WI38 (cell line): ENCODE data around the gene OR4A47.
"Not testable (repeated sequence)": the region's sequence is repeated elsewhere in the genome, so short reads cannot be mapped to it uniquely, and the experiment has no call there.

Source experiments
- H3K4me3 ChIP-seq: 2 replicates; pipeline ENCODE4 v1.5.1; 2011; ENCODE audit warnings: low read depth, mild to moderate bottlenecking, control low read depth, low read length
- TF ChIP-seq, protein P1 (sequence below): IDR thresholded peaks from 2 replicates; pipeline ENCODE4 v1.5.1; 2012; ENCODE audit warnings: low read depth, mild to moderate bottlenecking, control low read depth, low read length

Gene OR4A47, protein sequence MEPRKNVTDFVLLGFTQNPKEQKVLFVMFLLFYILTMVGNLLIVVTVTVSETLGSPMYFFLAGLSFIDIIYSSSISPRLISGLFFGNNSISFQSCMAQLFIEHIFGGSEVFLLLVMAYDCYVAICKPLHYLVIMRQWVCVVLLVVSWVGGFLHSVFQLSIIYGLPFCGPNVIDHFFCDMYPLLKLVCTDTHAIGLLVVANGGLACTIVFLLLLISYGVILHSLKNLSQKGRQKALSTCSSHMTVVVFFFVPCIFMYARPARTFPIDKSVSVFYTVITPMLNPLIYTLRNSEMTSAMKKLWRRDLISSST

DNA sequence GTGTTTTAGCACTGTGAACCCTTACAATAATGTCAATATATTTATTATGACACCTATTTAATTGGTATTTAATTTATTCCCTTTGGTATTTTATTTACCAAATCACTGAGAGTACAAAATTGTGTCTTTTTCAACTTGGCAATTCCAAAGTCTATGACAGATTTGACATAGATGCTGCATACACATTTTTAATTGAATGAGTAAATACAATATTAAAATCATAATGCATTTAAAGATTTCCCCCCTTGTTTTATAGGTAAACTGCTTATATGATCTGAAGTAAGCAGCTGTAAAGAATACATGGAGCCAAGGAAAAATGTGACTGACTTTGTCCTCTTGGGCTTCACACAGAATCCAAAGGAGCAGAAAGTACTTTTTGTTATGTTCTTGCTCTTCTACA lies at the start of gene OR4A47:
TSS of gene OR4A47 (plus strand) at position 301 of the 400 bp plus-strand sequence. CDS start at position 301, 0 bp downstream.
- not testable (repeated sequence) for H3K4me3 ChIP-seq

GRCh38 chr11:48455909-48456308 lies 32.7 kb upstream of the OR4A47 start:
- not testable (repeated sequence) for H3K4me3 ChIP-seq

DNA sequence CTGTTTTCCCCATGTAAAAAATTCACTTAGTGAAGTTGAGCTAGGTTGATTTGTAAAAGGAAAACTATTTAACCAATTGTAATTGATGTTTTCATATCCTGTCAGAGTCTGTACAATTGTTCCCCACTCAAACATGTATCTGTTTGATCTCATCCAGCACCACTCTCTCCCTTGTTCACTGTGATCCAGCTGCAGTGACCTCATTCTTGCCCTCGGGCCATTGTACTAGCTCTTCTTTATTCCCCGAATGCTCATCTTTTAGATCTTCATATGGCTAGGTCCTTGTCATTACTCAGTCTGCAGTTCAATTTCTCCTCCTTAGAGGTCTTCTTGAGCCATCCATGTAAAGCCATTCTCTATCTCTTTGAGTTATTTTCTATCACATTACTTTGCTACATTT lies 14.6 kb upstream of the OR4A47 start:
- not testable (repeated sequence) for H3K4me3 ChIP-seq

DNA sequence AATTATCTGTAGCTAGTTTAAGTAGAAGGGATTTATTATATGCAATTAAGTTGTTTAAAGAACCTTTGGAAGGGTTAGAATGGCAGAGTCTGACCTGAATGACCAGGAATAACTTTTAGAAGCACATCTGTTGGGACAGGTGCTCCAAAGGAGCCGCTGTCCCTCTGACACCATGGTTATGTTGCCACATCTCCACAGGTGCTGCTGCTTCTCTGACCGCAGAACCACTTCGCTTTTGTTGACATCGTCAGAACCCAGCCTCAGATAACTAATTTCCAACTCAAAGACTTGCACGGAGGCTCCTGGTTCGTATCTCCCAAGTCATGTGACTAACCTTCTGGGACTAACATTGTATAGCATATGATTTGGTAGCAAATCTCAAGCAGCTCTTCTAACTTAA lies 13.9 kb upstream of the OR4A47 start:
- H3K4me3 ChIP-seq = not testable (repeated sequence)

DNA sequence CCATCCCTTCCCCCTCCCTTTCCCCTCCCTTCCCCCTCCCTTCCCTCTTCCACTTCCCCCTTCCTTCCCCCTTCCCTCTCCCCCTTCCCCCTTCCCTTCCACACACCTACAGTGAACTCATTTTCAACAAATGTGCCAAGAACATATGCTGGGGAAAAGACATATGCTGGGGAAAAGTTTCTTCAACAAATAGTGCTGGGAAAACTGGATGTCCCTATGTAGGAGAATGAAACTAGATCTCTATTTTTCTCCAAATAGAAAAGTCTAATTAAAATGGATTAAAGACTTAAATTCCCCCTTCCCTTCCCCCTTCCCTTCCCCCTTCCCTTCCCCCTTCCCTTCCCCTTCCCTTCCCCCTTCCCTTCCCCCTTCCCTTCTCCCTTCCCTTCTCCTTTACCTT lies 17.6 kb downstream of the OR4A47 start:
- H3K4me3 ChIP-seq = not testable (repeated sequence)

DNA sequence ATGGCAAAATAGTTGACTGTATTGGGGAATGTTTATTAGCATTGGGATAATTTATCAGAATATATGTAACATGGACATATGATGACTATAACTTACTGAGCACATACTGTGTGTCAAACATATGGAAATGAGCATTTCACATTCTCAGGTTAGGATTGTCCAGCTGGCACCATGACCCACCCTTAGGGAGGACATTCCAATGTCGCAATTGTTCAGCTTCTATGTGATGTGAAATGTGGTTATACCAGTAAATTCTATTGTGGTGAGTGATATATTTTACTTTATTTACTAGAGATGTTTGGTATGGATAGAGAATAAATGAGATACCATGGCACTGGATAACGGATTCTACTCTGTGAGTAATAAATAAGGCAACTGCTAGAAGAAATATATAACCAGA lies 50.4 kb downstream of the OR4A47 start:
- TF ChIP-seq, protein P1, sequence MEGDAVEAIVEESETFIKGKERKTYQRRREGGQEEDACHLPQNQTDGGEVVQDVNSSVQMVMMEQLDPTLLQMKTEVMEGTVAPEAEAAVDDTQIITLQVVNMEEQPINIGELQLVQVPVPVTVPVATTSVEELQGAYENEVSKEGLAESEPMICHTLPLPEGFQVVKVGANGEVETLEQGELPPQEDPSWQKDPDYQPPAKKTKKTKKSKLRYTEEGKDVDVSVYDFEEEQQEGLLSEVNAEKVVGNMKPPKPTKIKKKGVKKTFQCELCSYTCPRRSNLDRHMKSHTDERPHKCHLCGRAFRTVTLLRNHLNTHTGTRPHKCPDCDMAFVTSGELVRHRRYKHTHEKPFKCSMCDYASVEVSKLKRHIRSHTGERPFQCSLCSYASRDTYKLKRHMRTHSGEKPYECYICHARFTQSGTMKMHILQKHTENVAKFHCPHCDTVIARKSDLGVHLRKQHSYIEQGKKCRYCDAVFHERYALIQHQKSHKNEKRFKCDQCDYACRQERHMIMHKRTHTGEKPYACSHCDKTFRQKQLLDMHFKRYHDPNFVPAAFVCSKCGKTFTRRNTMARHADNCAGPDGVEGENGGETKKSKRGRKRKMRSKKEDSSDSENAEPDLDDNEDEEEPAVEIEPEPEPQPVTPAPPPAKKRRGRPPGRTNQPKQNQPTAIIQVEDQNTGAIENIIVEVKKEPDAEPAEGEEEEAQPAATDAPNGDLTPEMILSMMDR = no peak

More for the DNA sequence above, 50.4 kb downstream of the OR4A47 start:
- H3K4me3 ChIP-seq = no peak overlapping the region
